ENCODE measurements around the gene GADD45A. TPM values are rescaled to one million over a fixed set of nuclear protein-coding genes. Genes with fewer than 3 reads are reported as not detected.
"Not testable (repeated sequence)": the region's sequence is repeated elsewhere in the genome, so short reads cannot be mapped to it uniquely, and the experiment has no call there.

The GADD45A gene
- total RNA-seq, 4 donors from 2014 or later = 80.4 to 188 (median 142) TPM

DNA sequence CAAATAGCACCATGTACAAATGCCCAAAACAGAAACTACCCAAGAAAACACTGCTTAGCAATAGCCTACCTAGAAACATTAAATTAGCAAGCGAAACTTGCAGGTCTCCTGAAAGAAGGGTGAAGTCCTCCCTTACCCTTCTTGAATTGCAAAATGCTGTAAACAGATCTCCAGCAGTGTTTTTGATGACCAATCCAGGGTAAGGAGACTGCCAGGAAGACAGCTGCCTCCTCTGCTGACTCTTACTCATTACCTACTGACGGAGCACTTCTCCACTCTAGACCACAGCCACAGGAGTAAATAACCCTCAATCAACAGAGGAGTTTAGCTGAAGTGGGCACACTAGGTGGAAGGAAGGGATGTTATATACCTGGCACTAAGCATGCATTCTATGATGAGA lies 32.2 kb upstream of the GADD45A start:
- in situ Hi-C loops (cut with MboI; ENCODE audit: low sequenced_read_pairs in 4 of 4) = loop anchor here in 1 of 4 donors (5.0 kb wide), 1 partner anchor 80 kb away; no protein-coding TSS in a partner anchor
- DNase-seq = peak; percentile 86 to 88

DNA sequence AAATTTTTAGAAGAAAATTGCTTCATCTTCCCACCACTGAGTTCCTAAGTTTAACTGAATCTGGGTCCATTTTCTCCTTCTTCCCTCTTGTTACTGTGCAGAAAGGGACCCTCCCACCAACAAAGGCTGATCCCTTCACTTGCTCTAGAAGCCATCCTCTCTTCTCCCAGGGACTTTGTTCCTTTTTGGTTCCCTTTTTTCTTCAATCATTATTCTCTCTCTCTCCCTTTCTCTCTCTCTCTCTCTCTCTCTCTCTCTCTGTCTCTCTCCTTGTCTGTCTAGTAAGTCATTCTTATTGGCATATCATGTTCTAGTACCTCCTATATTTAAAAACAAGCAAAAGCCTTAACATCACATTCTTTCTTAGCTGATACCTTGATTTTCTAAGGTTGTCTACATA lies 31.7 kb upstream of the GADD45A start:
- Histone ChIP-seq H3K27ac (peak overlapping the region; percentile 79 to 87 (median 82)), H3K27me3 (no peaks in the 10 kb centered on the region), H3K9me3 (no peaks in the 10 kb centered on the region), H3K4me1 (peaks cover 11 to 17% of the 10 kb centered on the region in 2 donors), H3K4me3 (no peak overlapping the region), H3K36me3 (no peaks in the 10 kb centered on the region)
- TF ChIP-seq, protein P1, sequence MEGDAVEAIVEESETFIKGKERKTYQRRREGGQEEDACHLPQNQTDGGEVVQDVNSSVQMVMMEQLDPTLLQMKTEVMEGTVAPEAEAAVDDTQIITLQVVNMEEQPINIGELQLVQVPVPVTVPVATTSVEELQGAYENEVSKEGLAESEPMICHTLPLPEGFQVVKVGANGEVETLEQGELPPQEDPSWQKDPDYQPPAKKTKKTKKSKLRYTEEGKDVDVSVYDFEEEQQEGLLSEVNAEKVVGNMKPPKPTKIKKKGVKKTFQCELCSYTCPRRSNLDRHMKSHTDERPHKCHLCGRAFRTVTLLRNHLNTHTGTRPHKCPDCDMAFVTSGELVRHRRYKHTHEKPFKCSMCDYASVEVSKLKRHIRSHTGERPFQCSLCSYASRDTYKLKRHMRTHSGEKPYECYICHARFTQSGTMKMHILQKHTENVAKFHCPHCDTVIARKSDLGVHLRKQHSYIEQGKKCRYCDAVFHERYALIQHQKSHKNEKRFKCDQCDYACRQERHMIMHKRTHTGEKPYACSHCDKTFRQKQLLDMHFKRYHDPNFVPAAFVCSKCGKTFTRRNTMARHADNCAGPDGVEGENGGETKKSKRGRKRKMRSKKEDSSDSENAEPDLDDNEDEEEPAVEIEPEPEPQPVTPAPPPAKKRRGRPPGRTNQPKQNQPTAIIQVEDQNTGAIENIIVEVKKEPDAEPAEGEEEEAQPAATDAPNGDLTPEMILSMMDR (IDR thresholded peaks at IDR 0.05 in 4 of 5, conservative IDR thresholded peaks at IDR 0.05 in 1 of 5) = no peak
- TF ChIP-seq POLR2A (IDR thresholded peaks at IDR 0.05) = no peak
- ATAC-seq (peak in 1 of 2 donors; percentile 26), DNase-seq (no peak)
- in situ Hi-C loops (cut with MboI; ENCODE audit: low sequenced_read_pairs in 4 of 4) = loop anchor here in 1 of 4 donors (5.0 kb wide), 1 partner anchor 81 kb away; no protein-coding TSS in a partner anchor
- intact Hi-C loops (cut with DNase I; ENCODE audit: low total_unique reads) = loop anchor here (1.0 to 5.0 kb wide), 2 partner anchors 32 to 36 kb away; partner anchors contain the start of gene GADD45A

More for the DNA sequence above, 32.2 kb upstream of the GADD45A start:
- intact Hi-C loops (cut with DNase I; ENCODE audit: low total_unique reads) = loop anchor here (1.0 to 5.0 kb wide), 3 partner anchors 33 to 91 kb away; partner anchors contain the start of gene GADD45A
- Histone ChIP-seq H3K27me3 (no peaks in the 10 kb centered on the region), H3K36me3 (no peaks in the 10 kb centered on the region), H3K9me3 (no peaks in the 10 kb centered on the region), H3K4me3 (peak overlapping the region in 1 of 4 donors; percentile 26), H3K27ac (peak overlapping the region; percentile 79 to 87 (median 82)), H3K4me1 (peaks cover 13 to 17% of the 10 kb centered on the region in 2 donors)
- TF ChIP-seq, protein P1 (IDR thresholded peaks at IDR 0.05 in 4 of 5, conservative IDR thresholded peaks at IDR 0.05 in 1 of 5) = peak in 1 of 5 experiments; percentile 17
- peak; percentile 61 to 83 for TF ChIP-seq POLR2A (IDR thresholded peaks at IDR 0.05)
- peak; percentile 100 for ATAC-seq

DNA sequence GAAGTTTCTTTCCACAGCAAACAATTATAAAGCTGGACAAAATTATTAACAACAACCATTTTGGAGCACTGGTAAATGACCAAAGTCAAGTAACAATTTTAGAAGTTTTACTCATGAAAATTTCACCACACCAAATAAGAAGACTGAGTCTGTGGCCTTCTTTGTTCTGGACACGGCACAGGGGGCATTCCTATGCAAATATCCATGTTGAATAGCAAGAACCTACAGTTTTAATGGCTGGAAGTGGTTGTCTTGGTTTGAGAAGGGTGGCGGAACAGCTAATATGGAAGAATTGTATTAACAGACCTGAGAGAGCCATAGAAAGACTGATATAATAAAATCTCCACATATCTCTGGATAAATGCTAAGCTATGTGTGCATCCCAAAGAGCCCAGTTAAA lies 29.4 kb upstream of the GADD45A start:
- peaks cover 11 to 17% of the 10 kb centered on the region in 2 donors for H3K4me1 ChIP-seq
- ATAC-seq = no peak
- TF ChIP-seq POLR2A (IDR thresholded peaks at IDR 0.05) = no peak
- DNase-seq = no peak
- no peaks in the 10 kb centered on the region for H3K27me3 ChIP-seq
- H3K27ac ChIP-seq = no peak overlapping the region
- no peaks in the 10 kb centered on the region for H3K36me3 ChIP-seq
- no peaks in the 10 kb centered on the region for H3K9me3 ChIP-seq
- H3K4me3 ChIP-seq = no peak overlapping the region
- intact Hi-C loops (cut with DNase I; ENCODE audit: low total_unique reads) = no loop called here
- in situ Hi-C loops (cut with MboI; ENCODE audit: low sequenced_read_pairs in 4 of 4) = no loop called here

DNA sequence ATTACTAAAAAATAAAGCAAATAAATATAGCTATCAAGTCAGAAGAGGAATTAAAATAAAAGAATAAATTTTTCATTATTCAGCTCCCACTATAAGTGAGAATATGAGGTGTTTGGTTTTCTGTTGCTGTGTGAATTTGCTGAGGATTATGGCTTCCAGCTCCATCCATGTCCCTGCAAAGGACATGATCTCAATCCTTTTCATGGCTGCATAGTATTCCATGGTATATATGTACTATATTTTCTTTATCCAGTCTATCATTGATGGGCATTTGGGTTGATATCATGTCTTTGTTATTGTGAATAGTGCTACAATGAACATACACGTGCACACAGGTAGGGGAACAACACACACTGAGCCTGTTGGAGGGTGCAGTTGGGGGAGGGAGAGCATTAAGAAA lies 27.8 kb upstream of the GADD45A start:
- peaks cover 11 to 14% of the 10 kb centered on the region in 2 donors for H3K4me1 ChIP-seq
- H3K9me3 ChIP-seq; intact Hi-C loops (cut with DNase I; ENCODE audit: low total_unique reads); H3K27me3 ChIP-seq; ATAC-seq; in situ Hi-C loops (cut with MboI; ENCODE audit: low sequenced_read_pairs in 4 of 4); H3K36me3 ChIP-seq; H3K27ac ChIP-seq; DNase-seq; H3K4me3 ChIP-seq: not testable (repeated sequence)

DNA sequence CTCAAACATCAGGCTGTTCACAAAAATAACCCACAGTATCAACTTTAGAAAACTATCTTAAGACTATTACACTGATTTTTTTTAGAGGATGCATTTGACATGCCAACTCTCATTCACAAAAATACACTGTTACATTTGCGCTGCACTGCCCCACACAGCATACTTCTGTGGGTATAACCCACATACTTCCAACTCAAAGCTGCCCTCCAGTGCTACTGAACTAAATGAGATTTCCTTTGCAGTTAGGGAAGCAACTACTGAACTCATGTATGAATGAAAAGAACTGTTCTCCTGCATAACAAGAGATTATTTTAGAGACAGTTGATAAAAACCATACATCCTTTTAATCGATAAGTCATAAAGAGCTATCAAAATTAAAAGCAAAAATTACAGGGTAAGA lies 25.8 kb upstream of the GADD45A start:
- Histone ChIP-seq H3K36me3 (no peaks in the 10 kb centered on the region), H3K4me1 (no peaks in the 10 kb centered on the region), H3K4me3 (no peak overlapping the region), H3K27me3 (no peaks in the 10 kb centered on the region), H3K27ac (no peak overlapping the region), H3K9me3 (no peaks in the 10 kb centered on the region)
- no peak for TF ChIP-seq POLR2A (IDR thresholded peaks at IDR 0.05)
- TF ChIP-seq, protein P1 (IDR thresholded peaks at IDR 0.05 in 4 of 5, conservative IDR thresholded peaks at IDR 0.05 in 1 of 5) = no peak
- ATAC-seq (no peak), DNase-seq (no peak)
- in situ Hi-C loops (cut with MboI; ENCODE audit: low sequenced_read_pairs in 4 of 4) = no loop called here
- intact Hi-C loops (cut with DNase I; ENCODE audit: low total_unique reads) = no loop called here

DNA sequence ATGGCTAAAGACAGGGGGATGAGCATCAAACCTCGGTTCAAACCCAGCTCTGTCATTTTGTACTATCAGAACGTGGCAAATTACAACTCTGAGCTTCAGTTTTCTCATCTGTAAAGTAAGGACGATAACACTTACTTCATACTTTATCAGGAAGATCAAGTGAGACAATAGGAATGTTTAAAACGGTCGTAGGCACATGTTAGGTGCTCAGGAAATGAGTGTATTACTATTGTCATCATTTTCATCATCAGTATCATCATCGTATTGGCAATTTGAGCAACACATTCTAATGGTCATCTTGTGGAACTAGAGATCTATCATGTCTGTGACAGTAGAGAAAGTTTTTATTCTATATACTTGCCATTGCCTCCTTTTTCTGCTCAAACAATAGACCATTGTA lies 22.1 kb upstream of the GADD45A start:
- intact Hi-C loops (cut with DNase I; ENCODE audit: low total_unique reads) = no loop called here
- Histone ChIP-seq H3K4me3 (no peak overlapping the region), H3K4me1 (no peaks in the 10 kb centered on the region), H3K9me3 (no peaks in the 10 kb centered on the region), H3K36me3 (no peaks in the 10 kb centered on the region), H3K27me3 (no peaks in the 10 kb centered on the region), H3K27ac (no peak overlapping the region)
- ATAC-seq (no peak), DNase-seq (no peak)
- TF ChIP-seq POLR2A (IDR thresholded peaks at IDR 0.05) = no peak
- TF ChIP-seq, protein P1 (IDR thresholded peaks at IDR 0.05 in 4 of 5, conservative IDR thresholded peaks at IDR 0.05 in 1 of 5) = no peak
- in situ Hi-C loops (cut with MboI; ENCODE audit: low sequenced_read_pairs in 4 of 4) = no loop called here
